Cardiac septum (tissue), 1 donor: ENCODE results near the gene GORASP2. TPM values are rescaled to one million over a fixed set of nuclear protein-coding genes. Genes with fewer than 3 reads are reported as not detected.

Experiments used
- DNase-seq: peaks from one replicate; pipeline ENCODE4 v3.0.0-alpha.2; 2020; ENCODE audit warnings: low spot score
- intact Hi-C: fragments of 100-400 bp; cut with DNase I; formaldehyde crosslinking; loops from one replicate; pipeline ENCODE4 v1.14.0; 2022
- total RNA-seq: library from RNA; stranded (reverse); fragmentation: NEBNext Ultra II Directional; extraction: Animal tissue kit (Norgen Biotek cat#: 25700); gene quantifications from one replicate; pipeline ENCODE4 v1.2.1, GENCODE V29; 2021
- donor health status: DM: no; HTN: no; CAD: no.

The GORASP2 gene
- total RNA-seq, 1 donor from 2014 or later = 67.1 TPM

DNA sequence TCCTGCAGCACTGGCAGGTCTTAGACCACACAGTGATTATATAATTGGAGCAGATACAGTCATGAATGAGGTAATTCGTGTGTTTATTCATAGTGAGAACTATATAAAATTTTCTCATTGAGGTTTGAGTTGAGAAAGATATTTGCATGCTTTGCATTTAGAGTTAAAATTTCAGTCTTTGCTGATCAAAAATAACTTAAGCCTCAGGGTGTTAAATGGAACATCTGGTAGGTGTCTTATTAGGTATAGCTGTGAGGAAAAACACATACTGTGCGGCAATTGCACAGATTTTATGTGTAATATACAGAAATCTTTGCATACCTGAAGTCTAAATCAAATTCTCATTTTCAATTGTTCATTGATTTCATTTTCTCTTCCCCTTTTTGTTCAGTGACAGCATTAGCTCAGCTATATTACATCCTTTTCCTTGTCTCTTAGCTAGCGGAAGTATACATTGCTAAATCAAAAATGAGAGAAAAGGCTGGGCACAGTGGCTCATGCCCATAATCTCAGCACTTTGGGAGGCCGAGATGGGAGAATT lies 21.2 kb downstream of the GORASP2 start:
- no peak for DNase-seq
- intact Hi-C loops = no loop called here

DNA sequence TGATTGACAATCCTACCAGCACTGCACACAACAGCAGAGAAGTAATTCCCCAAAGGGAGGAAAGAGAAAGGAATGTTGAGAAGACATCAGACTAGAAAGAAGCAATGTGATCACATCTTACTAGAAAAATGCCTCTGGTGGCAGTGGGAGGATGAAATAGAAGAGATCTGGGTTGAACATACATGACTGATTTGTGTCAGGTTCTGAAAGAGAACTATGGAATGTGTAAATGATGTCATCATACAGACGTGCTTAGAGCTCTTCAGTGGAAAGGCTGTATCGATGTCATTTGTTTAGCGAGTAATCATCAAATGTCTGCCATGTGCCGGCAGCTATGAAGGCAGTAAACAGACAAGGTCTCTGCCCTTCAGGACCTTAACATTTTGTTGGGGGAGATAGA lies 24.9 kb downstream of the GORASP2 start:
- DNase-seq = no peak
- intact Hi-C loops = no loop called here

GRCh38 chr2:170963386-170963785 lies 34.3 kb downstream of the GORASP2 start:
- intact Hi-C loops = no loop called here
- no peak for DNase-seq

- intact Hi-C loops = no loop called here
- DNase-seq = no peak
Observed at GRCh38 chr2:170965446-170966225, 36.6 kb downstream of the GORASP2 start.

GRCh38 chr2:170966648-170967396 lies 37.8 kb downstream of the GORASP2 start:
- DNase-seq = no peak
- intact Hi-C loops = no loop called here

DNA sequence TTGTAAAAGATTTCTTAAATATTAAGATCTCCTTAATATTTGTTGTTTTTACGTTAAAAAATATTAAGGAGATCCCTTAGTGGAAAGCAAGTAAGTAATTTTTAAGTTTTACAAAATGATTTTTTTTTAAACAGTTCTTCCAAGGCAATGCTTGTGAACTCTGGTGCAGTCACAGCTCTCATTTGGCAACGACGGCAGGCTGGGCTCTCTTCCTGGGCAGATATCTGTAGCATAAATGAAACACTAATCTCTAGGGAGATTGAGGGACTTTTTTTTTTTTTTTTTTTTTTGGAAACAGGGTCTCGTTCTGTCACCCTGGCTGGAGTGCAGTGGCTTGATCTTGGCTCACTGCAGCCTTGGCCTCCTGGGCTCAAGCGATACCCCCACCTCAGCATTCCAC lies 38.5 kb downstream of the GORASP2 start:
- intact Hi-C loops = no loop called here
- no peak for DNase-seq

- no peak for DNase-seq
- intact Hi-C loops = no loop called here
Observed at GRCh38 chr2:170968205-170969003, 39.4 kb downstream of the GORASP2 start.

DNA sequence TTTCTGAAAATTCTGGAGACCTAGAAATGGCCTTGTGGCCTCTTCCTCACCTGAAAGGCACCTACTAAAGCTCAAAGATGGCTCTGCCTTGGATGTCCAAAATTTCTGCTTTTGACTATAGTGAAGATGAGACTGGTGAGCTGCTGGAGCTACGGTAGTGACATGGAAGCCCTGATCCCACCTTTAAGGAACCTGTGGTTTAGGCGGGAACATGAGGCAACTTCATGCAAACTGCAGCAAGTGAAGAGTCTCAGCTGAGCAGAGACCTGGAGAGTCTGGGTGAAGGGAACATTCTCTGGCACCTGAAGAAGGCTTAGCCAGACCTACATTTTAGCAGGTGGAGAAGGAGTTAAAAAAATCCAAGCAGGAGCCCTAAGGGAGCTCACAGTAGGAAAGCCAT lies 40.0 kb downstream of the GORASP2 start:
- DNase-seq = no peak
- intact Hi-C loops = no loop called here

- intact Hi-C loops = loop anchor here (5.0 kb wide), 1 partner anchor 462 kb away; the partner anchor contains the start of genes DCAF17 and METTL8
- DNase-seq = no peak
Observed at GRCh38 chr2:170969872-170970496, 40.9 kb downstream of the GORASP2 start.

- intact Hi-C loops = loop anchor here (5.0 kb wide), 1 partner anchor 461 kb away; the partner anchor contains the start of genes DCAF17 and METTL8
- DNase-seq = no peak
Observed at GRCh38 chr2:170971071-170971470, 42.0 kb downstream of the GORASP2 start.

DNA sequence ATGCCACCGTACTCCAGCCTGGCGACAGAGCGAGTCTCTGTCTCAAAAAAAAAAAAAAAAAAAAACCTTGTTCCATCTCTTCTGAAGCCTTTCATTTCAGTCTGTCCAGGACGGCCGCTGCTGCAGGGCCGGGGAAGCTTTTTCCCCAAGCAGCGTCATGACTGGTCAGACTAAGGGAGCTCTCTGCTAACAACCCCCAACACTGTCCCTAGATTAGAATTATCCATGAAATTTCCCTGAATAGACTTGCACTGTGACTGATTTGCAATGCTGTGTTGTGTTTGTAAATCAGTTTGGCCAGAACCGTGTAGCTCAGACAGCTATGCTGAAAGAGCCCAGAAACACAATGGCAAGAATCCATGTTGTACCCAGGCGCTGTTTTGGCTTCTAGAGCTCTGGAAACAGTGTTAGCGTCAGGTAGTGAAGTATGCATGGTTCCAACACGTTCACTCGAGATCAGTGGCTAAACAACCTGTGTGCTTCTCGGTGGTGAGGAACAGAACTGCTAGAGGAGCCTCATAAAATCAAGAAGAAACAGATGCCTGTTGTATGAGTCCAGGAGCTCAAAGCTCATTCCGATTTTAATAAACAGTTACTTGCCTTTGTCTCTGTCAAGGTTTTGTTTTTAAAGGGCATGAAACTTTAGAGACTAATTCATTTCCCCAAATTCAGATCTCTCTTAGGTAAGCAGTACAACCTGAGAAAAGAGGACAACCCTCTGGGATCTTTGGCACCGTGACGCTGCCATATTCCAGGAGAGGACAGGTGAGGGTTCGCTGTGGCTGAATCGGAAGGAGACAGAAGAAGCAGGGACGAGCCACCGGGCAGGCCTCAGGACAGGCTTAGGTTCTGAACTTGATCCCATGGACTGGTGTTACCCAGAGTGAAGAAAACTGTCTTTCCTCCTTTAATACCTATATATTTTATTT lies 43.5 kb downstream of the GORASP2 start:
- intact Hi-C loops = loop anchor here (1.0 to 5.0 kb wide), 3 partner anchors 188 to 460 kb away; partner anchors contain the start of genes DCAF17, METTL8 and TLK1
- DNase-seq = no peak

DNA sequence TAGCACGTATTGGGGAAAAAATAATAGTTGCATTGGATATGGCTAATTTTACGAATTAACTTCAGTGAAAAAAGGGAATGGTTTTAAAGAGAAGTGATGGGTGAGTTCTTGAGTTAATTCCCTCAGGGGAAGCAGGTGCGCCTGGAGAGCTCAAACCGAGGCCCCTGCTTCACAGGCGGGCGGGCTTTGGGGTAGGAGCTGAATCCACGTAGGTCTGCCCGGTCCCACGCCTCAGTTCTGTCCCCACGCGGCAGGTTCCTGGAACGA lies 44.1 kb downstream of the GORASP2 start:
- intact Hi-C loops = loop anchor here (1.0 to 5.0 kb wide), 3 partner anchors 187 to 459 kb away; partner anchors contain the start of genes DCAF17, METTL8 and TLK1
- no peak for DNase-seq

DNA sequence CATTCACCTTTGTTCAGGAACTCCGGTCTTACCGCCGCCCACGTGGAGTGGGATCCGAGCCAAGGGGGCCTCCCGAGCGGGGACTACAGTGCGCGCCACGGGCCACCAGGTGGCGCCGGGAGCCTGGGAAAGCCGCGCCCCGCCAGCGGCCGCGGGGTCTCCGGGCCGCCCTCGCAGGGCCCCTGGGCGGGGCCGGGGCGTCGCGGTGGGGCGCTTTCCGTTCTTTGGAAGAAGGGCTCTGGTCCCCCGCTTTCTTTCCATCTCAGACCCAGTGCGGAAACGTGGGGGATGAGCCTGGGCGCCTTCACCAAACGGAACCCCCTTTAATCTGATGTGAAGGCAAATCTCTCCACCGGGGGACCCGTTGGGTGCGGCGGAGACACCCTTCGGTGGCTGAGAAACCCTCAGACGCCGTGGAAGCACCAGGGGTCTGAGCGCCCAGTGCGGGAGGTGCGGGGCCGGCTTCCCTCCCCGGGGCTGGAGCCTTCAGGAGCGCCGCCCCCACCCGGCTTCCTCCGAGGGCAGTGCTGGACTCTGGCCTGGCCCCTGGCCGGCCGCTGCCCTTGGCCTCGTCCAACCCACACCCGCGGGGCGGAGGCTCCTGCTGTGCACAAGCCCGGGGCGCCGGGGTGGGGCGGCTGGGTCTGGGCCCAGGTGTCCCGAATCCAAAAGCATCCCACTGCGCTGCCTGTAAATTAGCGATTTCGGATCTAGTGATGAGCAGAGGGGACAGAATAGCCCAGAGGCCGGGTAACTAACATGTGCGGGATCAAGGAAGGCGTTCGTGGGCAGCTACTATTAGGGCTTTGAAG lies 44.6 kb downstream of the GORASP2 start:
- intact Hi-C loops = loop anchor here (1.0 to 5.0 kb wide), 3 partner anchors 187 to 459 kb away; partner anchors contain the start of genes DCAF17, METTL8 and TLK1
- DNase-seq = peak; percentile 92

- intact Hi-C loops = loop anchor here (5.0 kb wide), 1 partner anchor 458 kb away; the partner anchor contains the start of genes DCAF17 and METTL8
Observed at GRCh38 chr2:170974304-170974993, 45.4 kb downstream of the GORASP2 start.

DNA sequence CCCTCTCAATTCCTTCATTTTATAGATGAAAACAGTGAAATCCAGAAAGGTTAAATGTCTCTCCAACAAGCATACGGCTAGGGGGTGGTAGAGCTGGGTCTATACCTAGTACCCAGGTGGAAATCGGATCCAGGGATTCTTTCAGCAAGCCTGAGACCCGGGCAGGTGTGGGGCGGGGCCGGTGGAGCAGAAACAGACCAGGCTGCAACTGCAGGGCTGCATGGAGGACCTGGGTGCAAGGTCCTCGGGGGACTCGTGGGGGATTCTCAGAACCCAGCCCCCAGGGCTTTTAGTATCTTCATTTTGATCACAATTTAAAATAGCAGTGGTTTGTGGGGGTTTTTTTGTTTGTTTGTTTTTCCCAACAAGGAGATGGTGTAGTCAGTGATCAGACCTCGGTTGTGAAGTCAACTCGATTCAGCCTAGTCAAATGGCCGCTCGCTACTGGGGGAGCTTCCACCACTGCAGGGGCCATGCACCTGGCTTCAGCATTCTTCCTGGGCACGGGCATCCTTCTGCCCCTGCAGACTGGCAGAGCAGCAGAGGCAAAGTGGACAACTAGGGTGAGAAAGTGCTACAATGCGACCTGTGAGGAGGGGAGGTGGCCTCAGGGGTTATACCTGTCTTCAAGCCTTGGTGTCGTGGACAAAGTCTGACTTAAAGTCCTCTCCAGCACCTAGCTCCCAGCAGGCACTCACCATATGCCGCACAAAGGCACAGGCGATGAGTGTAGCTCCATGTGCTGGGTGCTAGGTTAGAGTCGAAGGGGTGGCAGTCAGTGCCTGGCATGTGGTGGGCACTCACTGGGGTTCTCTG lies 46.3 kb downstream of the GORASP2 start:
- DNase-seq = no peak
- intact Hi-C loops = no loop called here

More at GRCh38 chr2:170974304-170974993, 45.4 kb downstream of the GORASP2 start:
- no peak for DNase-seq

GRCh38 chr2:170975943-170976270 lies 46.9 kb downstream of the GORASP2 start:
- intact Hi-C loops = no loop called here
- DNase-seq = no peak
